Progenitor cell of endocrine pancreas (in vitro differentiated cells): ENCODE measurements around the gene ATP8B1. TPM values are rescaled to one million over a fixed set of nuclear protein-coding genes. Genes with fewer than 3 reads are reported as not detected.

Experiments
- DNase-seq: peaks from one replicate; pipeline ENCODE4 v3.0.0; 2021; ENCODE audit warnings: low spot score; ENCODE audit not compliant: unreplicated experiment
- H3K27ac Mint-ChIP-seq: 2 replicates; pipeline ENCODE4 v1.8.0; 2021; ENCODE audit warnings: mild to moderate bottlenecking, moderate library complexity, mixed read lengths
- H3K27me3 Mint-ChIP-seq: 2 replicates; pipeline ENCODE4 v1.8.0; 2021; ENCODE audit warnings: mixed read lengths
- H3K36me3 Mint-ChIP-seq: 2 replicates; pipeline ENCODE4 v1.8.0; 2022; ENCODE audit warnings: mixed read lengths; ENCODE audit not compliant: insufficient read depth
- H3K4me1 Mint-ChIP-seq: 2 replicates; pipeline ENCODE4 v1.8.0; 2021; ENCODE audit warnings: low read depth, mixed read lengths
- H3K4me3 Mint-ChIP-seq: 2 replicates; pipeline ENCODE4 v1.8.0; 2021; ENCODE audit warnings: low read depth, mild to moderate bottlenecking, moderate library complexity, mixed read lengths
- H3K9me3 Mint-ChIP-seq: 2 replicates; pipeline ENCODE4 v1.8.0; 2021; ENCODE audit warnings: low read depth, mixed read lengths
- total RNA-seq: library from RNA; stranded (reverse); gene quantifications from 2 replicates; pipeline ENCODE4 v1.2.1, GENCODE V29; 2021
- TF ChIP-seq, protein P1 (sequence below): fragments of 200-600 bp; sonication (generic); IDR thresholded peaks from one replicate; pipeline ENCODE4 v1.5.0; 2021; ENCODE audit warnings: antibody characterized with exemption, mild to moderate bottlenecking; ENCODE audit not compliant: unreplicated experiment

The ATP8B1 gene
- total RNA-seq, 1 donor from 2014 or later, result 21.9 TPM

- H3K9me3 Mint-ChIP-seq, result no peaks in the 10 kb centered on the region
- H3K36me3 Mint-ChIP-seq, result peaks cover 2% of the 10 kb centered on the region
- peaks cover 15% of the 10 kb centered on the region for H3K4me1 Mint-ChIP-seq
- H3K27me3 Mint-ChIP-seq, result no peaks in the 10 kb centered on the region
- H3K27ac Mint-ChIP-seq, result no peak overlapping the region
- DNase-seq, result no peak
- TF ChIP-seq, protein P1, sequence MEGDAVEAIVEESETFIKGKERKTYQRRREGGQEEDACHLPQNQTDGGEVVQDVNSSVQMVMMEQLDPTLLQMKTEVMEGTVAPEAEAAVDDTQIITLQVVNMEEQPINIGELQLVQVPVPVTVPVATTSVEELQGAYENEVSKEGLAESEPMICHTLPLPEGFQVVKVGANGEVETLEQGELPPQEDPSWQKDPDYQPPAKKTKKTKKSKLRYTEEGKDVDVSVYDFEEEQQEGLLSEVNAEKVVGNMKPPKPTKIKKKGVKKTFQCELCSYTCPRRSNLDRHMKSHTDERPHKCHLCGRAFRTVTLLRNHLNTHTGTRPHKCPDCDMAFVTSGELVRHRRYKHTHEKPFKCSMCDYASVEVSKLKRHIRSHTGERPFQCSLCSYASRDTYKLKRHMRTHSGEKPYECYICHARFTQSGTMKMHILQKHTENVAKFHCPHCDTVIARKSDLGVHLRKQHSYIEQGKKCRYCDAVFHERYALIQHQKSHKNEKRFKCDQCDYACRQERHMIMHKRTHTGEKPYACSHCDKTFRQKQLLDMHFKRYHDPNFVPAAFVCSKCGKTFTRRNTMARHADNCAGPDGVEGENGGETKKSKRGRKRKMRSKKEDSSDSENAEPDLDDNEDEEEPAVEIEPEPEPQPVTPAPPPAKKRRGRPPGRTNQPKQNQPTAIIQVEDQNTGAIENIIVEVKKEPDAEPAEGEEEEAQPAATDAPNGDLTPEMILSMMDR, result no peak
- H3K4me3 Mint-ChIP-seq, result no peak overlapping the region
These were observed 15.9 kb downstream of the ATP8B1 start for GRCh38 chr18:57787068-57787685.

GRCh38 chr18:57785751-57786437, 17.2 kb downstream of the ATP8B1 start:
- Mint-ChIP-seq H3K27me3 (no peaks in the 10 kb centered on the region), H3K9me3 (no peaks in the 10 kb centered on the region), H3K4me1 (peaks cover 15% of the 10 kb centered on the region), H3K27ac (no peak overlapping the region), H3K36me3 (peaks cover 2% of the 10 kb centered on the region), H3K4me3 (no peak overlapping the region)
- no peak for DNase-seq
- TF ChIP-seq, protein P1, result no peak

DNA sequence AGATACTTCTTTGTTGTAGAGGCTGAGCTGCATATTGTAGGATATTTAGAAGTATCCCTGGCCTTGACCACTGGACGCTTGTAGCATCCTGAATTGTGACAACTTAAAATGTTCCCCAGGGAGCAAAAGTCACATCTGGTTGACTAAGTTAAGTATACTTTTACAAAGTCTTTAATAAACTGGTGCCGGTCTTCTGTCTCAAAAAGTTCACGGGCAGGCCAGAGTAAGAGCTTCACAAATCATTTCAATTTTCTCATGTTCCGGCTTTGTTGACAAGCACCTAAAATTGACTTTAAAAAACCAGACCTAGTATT, 18.4 kb downstream of the ATP8B1 start:
- Mint-ChIP-seq H3K36me3 (peaks cover 4% of the 10 kb centered on the region), H3K27me3 (no peaks in the 10 kb centered on the region), H3K4me3 (no peak overlapping the region), H3K9me3 (no peaks in the 10 kb centered on the region), H3K4me1 (peaks cover 23% of the 10 kb centered on the region), H3K27ac (no peak overlapping the region)
- no peak for DNase-seq
- TF ChIP-seq, protein P1, result no peak

- no peaks in the 10 kb centered on the region for H3K27me3 Mint-ChIP-seq
- H3K36me3 Mint-ChIP-seq, result peaks cover 4% of the 10 kb centered on the region
- H3K4me3 Mint-ChIP-seq, result no peak overlapping the region
- TF ChIP-seq, protein P1, result no peak
- no peaks in the 10 kb centered on the region for H3K9me3 Mint-ChIP-seq
- peaks cover 21% of the 10 kb centered on the region for H3K4me1 Mint-ChIP-seq
- no peak for DNase-seq
- H3K27ac Mint-ChIP-seq, result peak overlapping the region; percentile 4
These were observed 18.9 kb downstream of the ATP8B1 start for GRCh38 chr18:57784034-57784800.

DNA sequence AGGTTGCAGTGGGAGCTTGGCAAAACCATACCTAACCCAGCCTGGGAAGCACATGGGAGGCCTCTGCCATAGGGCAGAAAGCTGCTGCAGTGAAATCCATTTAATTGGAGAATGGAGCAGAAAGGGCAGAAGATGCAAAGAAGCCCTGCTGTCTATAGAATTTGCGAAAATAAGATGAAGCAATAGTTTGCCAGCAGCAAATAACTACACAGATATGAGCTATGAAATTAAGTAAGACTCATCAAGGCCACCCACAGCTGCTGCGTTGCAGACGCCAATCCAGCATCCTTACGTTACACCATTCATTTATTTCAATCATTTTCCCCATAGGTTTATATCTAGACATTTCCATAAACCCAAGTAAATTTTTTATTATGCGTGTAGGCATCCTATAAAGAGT, 21.1 kb downstream of the ATP8B1 start:
- Mint-ChIP-seq H3K36me3 (peaks cover 4% of the 10 kb centered on the region), H3K4me1 (peaks cover 22% of the 10 kb centered on the region), H3K4me3 (no peak overlapping the region), H3K9me3 (no peaks in the 10 kb centered on the region), H3K27ac (no peak overlapping the region), H3K27me3 (no peaks in the 10 kb centered on the region)
- TF ChIP-seq, protein P1, result no peak
- DNase-seq, result no peak
